RWPE2 (cell line): ENCODE measurements around the gene FMN2.
A peak's percentile ranks its signal among the peaks of the same experiment; 100 is the strongest.

Source experiments
- ATAC-seq: fragments of 200-7000 bp; cut with Tn5 transposase; 3 replicates; pipeline ENCODE4 v1.9.1; 2021; ENCODE audit warnings: low read depth
- DNase-seq: peaks from one replicate; pipeline ENCODE4 v3.0.0-alpha.2; 2020; ENCODE audit warnings: low spot score
- H3K27ac ChIP-seq: fragments of 450-650 bp; 2 replicates; pipeline ENCODE4 v1.5.1; 2017; ENCODE audit warnings: mild to moderate bottlenecking; ENCODE audit not compliant: poor library complexity, severe bottlenecking
- H3K27me3 ChIP-seq: fragments of 250-450 bp; sonication (Bioruptor Pico); 2 replicates; pipeline ENCODE4 v1.5.1; 2021; ENCODE audit warnings: mild to moderate bottlenecking, moderate library complexity; ENCODE audit not compliant: insufficient read depth, poor library complexity, severe bottlenecking
- H3K36me3 ChIP-seq: fragments of 250-450 bp; sonication (Bioruptor Pico); 2 replicates; pipeline ENCODE4 v1.5.1; 2020; ENCODE audit warnings: low read depth, mild to moderate bottlenecking, moderate library complexity
- H3K4me1 ChIP-seq: fragments of 250-450 bp; sonication (Bioruptor Pico); 2 replicates; pipeline ENCODE4 v1.5.1; 2021; ENCODE audit warnings: mild to moderate bottlenecking, moderate library complexity; ENCODE audit not compliant: insufficient read depth, poor library complexity, severe bottlenecking
- H3K4me3 ChIP-seq: fragments of 250-450 bp; sonication (Bioruptor Pico); 2 replicates; pipeline ENCODE4 v1.5.1; 2021; ENCODE audit warnings: mild to moderate bottlenecking, moderate library complexity; ENCODE audit not compliant: severe bottlenecking
- H3K9me3 ChIP-seq: fragments of 250-450 bp; sonication (Bioruptor Pico); 2 replicates; pipeline ENCODE4 v1.5.1; 2021; ENCODE audit warnings: mild to moderate bottlenecking, moderate library complexity; ENCODE audit not compliant: severe bottlenecking
- CTCF ChIP-seq: fragments of 450-650 bp; IDR thresholded peaks from one replicate; pipeline ENCODE4 v1.5.1; 2017; ENCODE audit warnings: mild to moderate bottlenecking, moderate library complexity; ENCODE audit not compliant: poor library complexity, severe bottlenecking

FMN2 gene

DNA sequence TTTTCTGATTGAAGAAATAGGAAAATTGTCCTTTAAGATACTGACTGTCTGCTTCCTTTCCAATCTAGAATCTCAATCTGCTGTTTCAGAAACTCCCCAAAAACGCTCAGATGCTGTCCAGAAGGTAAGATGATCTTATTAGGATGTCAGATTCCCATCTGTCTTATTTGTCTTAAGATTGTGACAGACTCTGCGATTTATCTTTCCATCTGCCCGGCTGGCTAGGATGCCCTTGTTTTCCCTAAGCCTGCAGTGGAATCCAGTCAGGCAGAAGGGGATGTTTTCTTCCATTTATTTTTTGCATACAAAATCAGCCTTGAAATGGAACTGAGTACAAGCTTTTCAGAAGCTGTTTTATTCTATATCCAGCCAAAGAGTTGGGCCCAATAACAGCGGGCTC is 96.5 kb downstream of the FMN2 start:
- Histone ChIP-seq H3K27ac (no peak overlapping the region), H3K36me3 (no peaks in the 10 kb centered on the region), H3K4me1 (no peaks in the 10 kb centered on the region), H3K4me3 (no peak overlapping the region), H3K9me3 (no peaks in the 10 kb centered on the region), H3K27me3 (no peaks in the 10 kb centered on the region)
- no peak for TF ChIP-seq CTCF
- DNase-seq (no peak), ATAC-seq (no peak)

DNA sequence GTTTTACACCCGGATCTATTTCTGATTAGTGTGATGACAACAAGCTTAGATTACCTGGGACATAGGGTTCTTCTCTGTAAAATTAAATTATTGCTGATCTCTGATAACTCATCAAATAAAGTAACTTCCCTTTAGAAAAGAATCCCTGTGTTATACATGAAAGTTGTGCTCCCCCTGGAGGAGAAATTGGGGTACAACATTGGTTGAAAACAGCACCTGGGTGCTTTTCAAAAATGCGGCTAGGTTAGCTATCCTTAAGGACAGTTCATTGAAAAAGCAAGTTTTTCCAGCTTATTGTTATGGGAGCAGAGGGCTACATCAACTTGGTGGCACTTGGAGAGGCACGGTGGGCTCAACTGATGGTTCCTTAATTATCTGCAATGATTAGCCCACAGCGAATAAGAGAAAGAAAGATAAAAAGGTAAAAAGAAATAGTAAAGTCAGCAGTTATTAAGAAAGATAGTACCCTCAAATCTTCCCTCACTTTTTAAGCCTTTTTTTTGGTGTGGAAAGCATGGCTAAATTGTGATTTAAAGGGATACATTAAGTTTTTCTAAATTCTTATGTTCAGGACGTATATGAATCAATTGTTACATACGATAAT is 97.8 kb downstream of the FMN2 start:
- H3K9me3 ChIP-seq = no peaks in the 10 kb centered on the region
- peak; percentile 62 for TF ChIP-seq CTCF
- no peak for ATAC-seq
- H3K36me3 ChIP-seq = no peaks in the 10 kb centered on the region
- H3K4me3 ChIP-seq = no peak overlapping the region
- no peak overlapping the region for H3K27ac ChIP-seq
- no peaks in the 10 kb centered on the region for H3K27me3 ChIP-seq
- no peaks in the 10 kb centered on the region for H3K4me1 ChIP-seq
- DNase-seq = no peak

DNA sequence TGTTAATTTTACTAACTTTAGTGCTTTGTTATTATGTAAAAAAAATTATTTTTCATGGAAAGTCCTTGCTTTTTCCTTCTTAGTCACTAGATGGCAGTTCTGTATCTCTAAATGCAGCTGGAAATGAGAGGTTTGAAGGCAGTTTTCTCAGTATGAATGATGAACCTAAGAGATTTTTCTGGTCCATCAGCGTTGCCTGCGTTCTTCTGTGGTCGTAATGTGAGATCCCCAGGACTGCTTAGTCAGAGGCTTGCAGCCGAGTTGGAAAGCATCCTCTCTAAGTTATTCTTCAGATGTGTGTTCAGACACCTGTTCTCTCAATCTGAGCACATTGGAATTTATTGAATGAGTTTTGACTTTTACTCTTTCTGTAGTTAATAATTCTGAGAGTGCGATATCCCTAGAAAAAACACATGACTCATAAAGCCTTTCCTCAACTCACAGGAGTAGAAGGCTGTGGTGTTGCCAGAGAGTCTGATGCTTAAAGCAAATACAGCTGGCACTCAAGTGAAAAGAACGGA is 99.3 kb downstream of the FMN2 start:
- Histone ChIP-seq H3K4me1 (no peaks in the 10 kb centered on the region), H3K27ac (no peak overlapping the region), H3K4me3 (no peak overlapping the region), H3K9me3 (no peaks in the 10 kb centered on the region), H3K36me3 (no peaks in the 10 kb centered on the region), H3K27me3 (no peaks in the 10 kb centered on the region)
- DNase-seq (no peak), ATAC-seq (peak; percentile 76)
- peak; percentile 52 for TF ChIP-seq CTCF

DNA sequence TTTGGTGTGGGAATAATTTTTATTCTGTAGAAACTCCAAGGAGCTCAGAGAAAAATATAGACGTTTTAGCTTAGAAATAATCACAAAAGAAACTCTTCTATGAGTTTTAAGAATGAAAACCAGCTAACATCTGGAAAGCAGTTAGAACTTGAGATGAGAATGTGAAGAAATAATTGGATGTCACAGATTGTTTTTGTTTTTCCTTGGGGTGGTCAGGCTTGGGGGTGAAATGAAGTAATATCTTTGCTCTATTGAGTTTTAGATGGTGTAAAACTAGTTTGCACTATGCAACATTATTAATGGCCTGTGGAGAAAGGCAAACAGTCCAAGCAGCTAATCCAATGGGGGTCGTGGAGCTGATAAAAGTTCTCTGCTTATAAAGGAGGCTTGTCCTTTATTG is 101.2 kb downstream of the FMN2 start:
- H3K27ac ChIP-seq = no peak overlapping the region
- no peaks in the 10 kb centered on the region for H3K27me3 ChIP-seq
- H3K36me3 ChIP-seq = no peaks in the 10 kb centered on the region
- no peak overlapping the region for H3K4me3 ChIP-seq
- TF ChIP-seq CTCF = no peak
- H3K4me1 ChIP-seq = no peaks in the 10 kb centered on the region
- no peaks in the 10 kb centered on the region for H3K9me3 ChIP-seq
- no peak for ATAC-seq
- DNase-seq = no peak

DNA sequence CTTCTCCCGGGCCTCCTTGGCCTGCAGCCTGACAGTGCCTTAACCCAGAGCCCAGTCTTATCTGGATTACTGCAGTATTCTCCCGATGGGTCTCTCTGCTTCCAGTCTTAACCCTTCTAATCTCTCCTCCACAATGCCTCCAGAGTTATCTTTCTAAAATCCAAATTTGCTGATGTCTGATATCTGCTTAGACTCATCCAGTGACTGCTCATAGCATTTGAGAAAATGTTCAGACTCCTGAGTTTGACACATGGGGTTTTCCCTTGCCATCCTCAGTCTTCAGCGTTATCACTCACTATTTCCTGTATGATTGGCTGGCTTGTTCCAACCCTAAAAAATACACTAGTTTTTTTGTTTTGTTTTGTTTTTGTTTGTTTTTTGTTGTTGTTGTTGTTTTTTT is 102.0 kb downstream of the FMN2 start:
- ATAC-seq (no peak), DNase-seq (no peak)
- Histone ChIP-seq H3K27me3 (no peaks in the 10 kb centered on the region), H3K9me3 (no peaks in the 10 kb centered on the region), H3K4me1 (no peaks in the 10 kb centered on the region), H3K4me3 (no peak overlapping the region), H3K36me3 (no peaks in the 10 kb centered on the region), H3K27ac (no peak overlapping the region)
- TF ChIP-seq CTCF = no peak
